D341Med (cell line): Measurements from ENCODE around the gene COLQ.
"Not testable (repeated sequence)": the region's sequence is repeated elsewhere in the genome, so short reads cannot be mapped to it uniquely, and the experiment has no call there.

ENCODE experiments used
- DNase-seq: peaks from one replicate; pipeline ENCODE4 v3.0.0; 2012; ENCODE audit warnings: low spot score

COLQ gene

GRCh38 chr3:15521573-15521965, at the start of gene COLQ:
Gene COLQ, minus strand, starts transcription at chr3:15521706. Its CDS starts 81 bp downstream, at chr3:15521625.
- DNase-seq = no peak

- no peak for DNase-seq
Measured at GRCh38 chr3:15563190-15563589, 41.7 kb upstream of the COLQ start.

GRCh38 chr3:15562560-15562959, 41.1 kb upstream of the COLQ start:
- DNase-seq = no peak

GRCh38 chr3:15558581-15558980, 37.1 kb upstream of the COLQ start:
- DNase-seq = no peak

- peak; percentile 70 for DNase-seq
Measured at GRCh38 chr3:15557511-15557946, 36.0 kb upstream of the COLQ start.

GRCh38 chr3:15556512-15556911, 35.0 kb upstream of the COLQ start:
- no peak for DNase-seq

GRCh38 chr3:15553749-15554148, 32.2 kb upstream of the COLQ start:
- DNase-seq = no peak

GRCh38 chr3:15551902-15552301, 30.4 kb upstream of the COLQ start:
- DNase-seq = no peak

GRCh38 chr3:15549846-15550245, 28.3 kb upstream of the COLQ start:
- DNase-seq = no peak

- DNase-seq = no peak
Measured at GRCh38 chr3:15542614-15543013, 21.1 kb upstream of the COLQ start.

GRCh38 chr3:15541371-15541770, 19.9 kb upstream of the COLQ start:
- peak; percentile 75 for DNase-seq

GRCh38 chr3:15539066-15539465, 17.6 kb upstream of the COLQ start:
- peak; percentile 64 for DNase-seq

GRCh38 chr3:15538345-15538744, 16.8 kb upstream of the COLQ start:
- no peak for DNase-seq

GRCh38 chr3:15536856-15537255, 15.3 kb upstream of the COLQ start:
- no peak for DNase-seq

- DNase-seq = no peak
Measured at GRCh38 chr3:15535732-15536131, 14.2 kb upstream of the COLQ start.

- DNase-seq = not testable (repeated sequence)
Measured at GRCh38 chr3:15532614-15533013, 11.1 kb upstream of the COLQ start.

- DNase-seq = no peak
Measured at GRCh38 chr3:15531346-15531745, 9.8 kb upstream of the COLQ start.

- no peak for DNase-seq
Measured at GRCh38 chr3:15528854-15529537, 7.5 kb upstream of the COLQ start.

GRCh38 chr3:15527031-15527459, 5.5 kb upstream of the COLQ start:
- DNase-seq = peak; percentile 65

- DNase-seq = no peak
Measured at GRCh38 chr3:15525790-15526189, 4.3 kb upstream of the COLQ start.

- no peak for DNase-seq
Measured at GRCh38 chr3:15523660-15524417, 2.3 kb upstream of the COLQ start.

- DNase-seq = no peak
Measured at GRCh38 chr3:15522016-15522415, 510 bp upstream of the COLQ start.

GRCh38 chr3:15520804-15521572, 518 bp downstream of the COLQ start:
- DNase-seq = no peak
